IMR-90 (cell line): ENCODE measurements around the gene NUBP1. TPM values are rescaled to one million over a fixed set of nuclear protein-coding genes. Genes with fewer than 3 reads are reported as not detected.
"Not testable (repeated sequence)": the region's sequence is repeated elsewhere in the genome, so short reads cannot be mapped to it uniquely, and the experiment has no call there.

ENCODE experiments used
- ATAC-seq: fragments of 200-7000 bp; cut with Tn5 transposase; 2 replicates; pipeline ENCODE4 v1.9.1; 2020; ENCODE audit warnings: low read depth, mild to moderate bottlenecking, moderate library complexity
- BruUV-seq: library from RNA; stranded (reverse); fragments of 400-500 nt; replicated peaks from 2 replicates; lab custom pipeline; 2021; lab: Mats Ljungman, UMichigan
- CTCF ChIA-PET: fragments of 300-600 bp; formaldehyde crosslinking; extraction: SDS; loops from one replicate; lab custom pipeline; 2021; ENCODE audit warnings: antibody characterized with exemption; lab: Yijun Ruan, JAX
- POLR2A ChIA-PET: fragments of 300-600 bp; sonication (Branson Sonifier 250); formaldehyde crosslinking; loops from one replicate; lab custom pipeline; 2022; ENCODE audit warnings: antibody characterized with exemption; ENCODE audit not compliant: unreplicated experiment; lab: Charles Lee
- DNase-seq: peaks from one replicate; pipeline ENCODE4 v3.0.0; 2013
- H2AFZ ChIP-seq: replicated peaks from 2 replicates; pipeline ENCODE3; 2013; ENCODE audit warnings: low read length, mild to moderate bottlenecking; ENCODE audit not compliant: poor library complexity
- H2AK5ac ChIP-seq: 2 replicates; pipeline ENCODE4 v1.6.1; 2013; ENCODE audit warnings: low read depth, low read length, inconsistent platforms
- H2AK9ac ChIP-seq: replicated peaks from 2 replicates; pipeline ENCODE3; 2013; ENCODE audit warnings: mild to moderate bottlenecking, low read depth, low read length, moderate library complexity; ENCODE audit not compliant: poor library complexity
- H2BK120ac ChIP-seq: 2 replicates; pipeline ENCODE4 v1.6.1; 2013; ENCODE audit warnings: low read depth, low read length, inconsistent platforms
- H2BK15ac ChIP-seq: 3 replicates; pipeline ENCODE4 v1.6.1; 2013; ENCODE audit warnings: low read depth, low read length, inconsistent platforms
- H2BK20ac ChIP-seq: 2 replicates; pipeline ENCODE4 v1.6.1; 2013; ENCODE audit warnings: low read depth, mild to moderate bottlenecking, inconsistent platforms, low read length, moderate library complexity
- H2BK5ac ChIP-seq: 2 replicates; pipeline ENCODE4 v1.6.1; 2013; ENCODE audit warnings: mild to moderate bottlenecking, low read depth, low read length, inconsistent platforms; ENCODE audit not compliant: poor library complexity, severe bottlenecking
- H3K14ac ChIP-seq: replicated peaks from 2 replicates; pipeline ENCODE4 v1.6.1; 2013; ENCODE audit warnings: low read depth, low read length, inconsistent platforms
- H3K18ac ChIP-seq: 2 replicates; pipeline ENCODE4 v1.6.1; 2013; ENCODE audit warnings: low read depth, low read length, control low read depth
- H3K23ac ChIP-seq: 2 replicates; pipeline ENCODE4 v1.6.1; 2013; ENCODE audit warnings: low read depth, low read length, inconsistent platforms
- H3K27ac ChIP-seq: 2 replicates; pipeline ENCODE4 v1.5.1; 2013; ENCODE audit warnings: mild to moderate bottlenecking, control low read depth, low read length; ENCODE audit not compliant: insufficient read depth
- H3K27me3 ChIP-seq: 2 replicates; pipeline ENCODE4 v1.6.1; 2013; ENCODE audit warnings: low read length; ENCODE audit not compliant: control insufficient read depth, insufficient read depth
- H3K36me3 ChIP-seq: 2 replicates; pipeline ENCODE4 v1.6.1; 2013; ENCODE audit warnings: low read length, mixed read lengths; ENCODE audit not compliant: control insufficient read depth, insufficient read depth
- H3K4ac ChIP-seq: 2 replicates; pipeline ENCODE4 v1.6.1; 2013; ENCODE audit warnings: low read depth, low read length, inconsistent platforms
- H3K4me1 ChIP-seq: 2 replicates; pipeline ENCODE4 v1.6.1; 2013; ENCODE audit warnings: low read length, mixed read lengths; ENCODE audit not compliant: control insufficient read depth, insufficient read depth
- H3K4me2 ChIP-seq: 2 replicates; pipeline ENCODE4 v1.6.1; 2013; ENCODE audit warnings: low read depth, mild to moderate bottlenecking, control low read depth, low read length, moderate library complexity
- H3K4me3 ChIP-seq: 2 replicates; pipeline ENCODE4 v1.5.1; 2013; ENCODE audit warnings: low read depth, mild to moderate bottlenecking, control low read depth, low read length, moderate library complexity; ENCODE audit not compliant: insufficient read depth
- H3K56ac ChIP-seq: 2 replicates; pipeline ENCODE4 v1.6.1; 2013; ENCODE audit warnings: low read length, inconsistent platforms; ENCODE audit not compliant: insufficient read depth; ENCODE audit errors: extremely low read depth
- H3K79me1 ChIP-seq, 2 experiments: 2 replicates each; pipeline ENCODE4 v1.6.1; 2013; ENCODE audit warnings: low read length in 2 of 2, inconsistent platforms in 1 of 2, low read depth in 1 of 2
- H3K9ac ChIP-seq: 2 replicates; pipeline ENCODE4 v1.6.1; 2013; ENCODE audit warnings: low read depth, low read length, control low read depth
- H3K9me1 ChIP-seq: 2 replicates; pipeline ENCODE4 v1.6.1; 2013; ENCODE audit warnings: low read length, inconsistent platforms; ENCODE audit not compliant: insufficient read depth
- H3K9me3 ChIP-seq: 2 replicates; pipeline ENCODE4 v1.6.1; 2013; ENCODE audit warnings: low read length; ENCODE audit not compliant: control insufficient read depth, insufficient read depth
- H4K20me1 ChIP-seq: 2 replicates; pipeline ENCODE4 v1.6.1; 2013; ENCODE audit warnings: low read length, inconsistent platforms; ENCODE audit not compliant: insufficient read depth
- H4K5ac ChIP-seq: 2 replicates; pipeline ENCODE4 v1.6.1; 2013; ENCODE audit warnings: mild to moderate bottlenecking, low read depth, low read length, control low read depth
- H4K8ac ChIP-seq, 2 experiments: 2 replicates each; pipeline ENCODE4 v1.6.1; 2013; ENCODE audit warnings: low read depth in 2 of 2, low read length in 2 of 2, control low read depth in 1 of 2, inconsistent platforms in 1 of 2
- H4K91ac ChIP-seq: 2 replicates; pipeline ENCODE4 v1.6.1; 2013; ENCODE audit warnings: low read depth, low read length, inconsistent platforms; ENCODE audit not compliant: insufficient read depth
- BHLHE40 ChIP-seq: fragments of 150-350 bp; IDR thresholded peaks from 2 replicates; pipeline ENCODE4 v1.6.1; 2016; ENCODE audit warnings: mild to moderate bottlenecking, low read depth, low read length
- CHD1 ChIP-seq: IDR thresholded peaks from 2 replicates; pipeline ENCODE4 v1.6.1; 2012; ENCODE audit warnings: low read depth, low read length, improper control_type of control experiment
- CTCF ChIP-seq: conservative IDR thresholded peaks from 2 replicates; pipeline ENCODE4 v1.5.1; 2012; ENCODE audit warnings: mild to moderate bottlenecking, low read depth, low read length, improper control_type of control experiment
- MAZ ChIP-seq: IDR thresholded peaks from 2 replicates; pipeline ENCODE4 v1.6.1; 2012; ENCODE audit warnings: low read depth, mild to moderate bottlenecking, low read length, improper control_type of control experiment, moderate library complexity, borderline replicate concordance
- MXI1 ChIP-seq: IDR thresholded peaks from 2 replicates; pipeline ENCODE4 v1.6.1; 2012; ENCODE audit warnings: low read depth, mild to moderate bottlenecking, low read length, moderate library complexity, borderline replicate concordance
- RCOR1 ChIP-seq: IDR thresholded peaks from 2 replicates; pipeline ENCODE4 v1.6.1; 2012; ENCODE audit warnings: mild to moderate bottlenecking, low read length, improper control_type of control experiment; ENCODE audit not compliant: insufficient replicate concordance
- USF2 ChIP-seq: fragments of 150-350 bp; IDR thresholded peaks from 2 replicates; pipeline ENCODE4 v1.6.1; 2017; ENCODE audit warnings: mild to moderate bottlenecking, antibody characterized with exemption, low read length, low read depth
- WGBS, 2 experiments: methylation state at CpG; one replicate each; pipeline versions ENCODE4 v1.1.5 to v1.1.7; 2013; ENCODE audit warnings: missing lambda C conversion rate in 2 of 2; ENCODE audit not compliant: insufficient read length in 1 of 2; ENCODE audit errors: extremely low coverage in 2 of 2; 5-methylcytosine and 5-hydroxymethylcytosine counted together
- dilution Hi-C: fragments of 300-500 bp; cut with HindIII; formaldehyde crosslinking; loops from one replicate; pipeline ENCODE4 v1.14.3; 2018; ENCODE audit warnings: low sequenced_read_pairs; ENCODE audit not compliant: unreplicated experiment
- in situ Hi-C: fragments of 300-500 bp; cut with MboI; formaldehyde crosslinking; loops from 3 replicates; pipeline ENCODE4 v1.14.3; 2019; ENCODE audit warnings: low sequenced_read_pairs, inconsistent platforms, mixed read lengths
- intact Hi-C: fragments of 100-400 bp; cut with micrococcal nuclease; formaldehyde crosslinking; loops from 2 replicates; pipeline ENCODE4 v1.10.0; 2022
- polyA plus RNA-seq, 3 experiments: library from polyadenylated mRNA; depleted of rRNA; stranded (reverse); fragments of >200 nt; gene quantifications; 2 replicates each; pipeline ENCODE4 v1.2.3, GENCODE V29; 2012; ENCODE audit warnings: low replicate concordance in 1 of 3
- total RNA-seq: library from RNA; depleted of rRNA; stranded (reverse); fragments of >200 nt; gene quantifications from 2 replicates; pipeline ENCODE4 v1.2.3, GENCODE V29; 2012

The NUBP1 gene
- total and polyA plus RNA-seq, 2 of the 4 experiments (the other 2 are of a cell fraction), result 28.0 to 31.5 TPM

- H3K9me1 ChIP-seq, result peaks cover 6% of the 10 kb centered on the region; the same call in 1 of the 2 replicates
- ChIA-PET POLR2A (no interaction called here), CTCF (no interaction called here)
- peaks cover 5% of the 10 kb centered on the region for H3K27me3 ChIP-seq
- no peaks in the 10 kb centered on the region for H3K9me3 ChIP-seq
- dilution Hi-C loops, result no loop called here
- no peak overlapping the region for H2AFZ ChIP-seq
- no peak overlapping the region for H3K4me3 ChIP-seq
- no peak overlapping the region for H3K9ac ChIP-seq
- no peak overlapping the region for H4K8ac ChIP-seq
- no peak overlapping the region for H3K4ac ChIP-seq
- H4K20me1 ChIP-seq, result no peaks in the 10 kb centered on the region
- no TSS peak for BruUV-seq
- H3K27ac ChIP-seq, result no peak overlapping the region
- no peak overlapping the region for H3K23ac ChIP-seq
- in situ Hi-C loops, result no loop called here
- H4K91ac ChIP-seq, result no peak overlapping the region
- DNase-seq, result no peak
- no peak overlapping the region for H2BK5ac ChIP-seq
- H2BK20ac ChIP-seq, result no peak overlapping the region
- no peaks in the 10 kb centered on the region for H3K36me3 ChIP-seq
- no peak overlapping the region for H3K56ac ChIP-seq
- no peak overlapping the region for H3K4me2 ChIP-seq
- H2AK9ac ChIP-seq, result no peak overlapping the region
- intact Hi-C loops, result no loop called here
- no peak overlapping the region for H2AK5ac ChIP-seq
- no peak overlapping the region for H3K18ac ChIP-seq
- H3K14ac ChIP-seq, result no peak overlapping the region
- no peaks in the 10 kb centered on the region for H3K4me1 ChIP-seq
- no peak for ATAC-seq
- no CpG with 5 or more reads among the region's 4 CpGs for WGBS, 2 experiments
- H3K79me1 ChIP-seq, result no peaks in the 10 kb centered on the region
- no peak for TF ChIP-seq MAZ
- no peak for TF ChIP-seq CTCF
- TF ChIP-seq BHLHE40, result no peak
- no peak for TF ChIP-seq MXI1
- TF ChIP-seq USF2, result no peak
- no peak for TF ChIP-seq RCOR1
- no peak for TF ChIP-seq CHD1
- H2BK120ac ChIP-seq, result no peak overlapping the region
- H4K5ac ChIP-seq, result no peak overlapping the region
- no peak overlapping the region for H2BK15ac ChIP-seq
Observed at GRCh38 chr16:10776280-10776679, 32.6 kb downstream of the NUBP1 start.

GRCh38 chr16:10776923-10777322 lies 33.3 kb downstream of the NUBP1 start:
- H3K14ac ChIP-seq, H3K4ac ChIP-seq, H2AK9ac ChIP-seq, H3K9me1 ChIP-seq, H3K23ac ChIP-seq, intact Hi-C loops, BruUV-seq, H3K4me2 ChIP-seq, H2AK5ac ChIP-seq, H3K79me1 ChIP-seq, H3K36me3 ChIP-seq, H4K91ac ChIP-seq, H4K5ac ChIP-seq, H2BK120ac ChIP-seq, ATAC-seq, H2BK20ac ChIP-seq, H3K18ac ChIP-seq, H3K56ac ChIP-seq, in situ Hi-C loops, CTCF ChIA-PET, H2BK15ac ChIP-seq, H3K9me3 ChIP-seq, DNase-seq, POLR2A ChIA-PET, H3K9ac ChIP-seq, H4K8ac ChIP-seq, dilution Hi-C loops, H4K20me1 ChIP-seq, H3K27ac ChIP-seq, H2AFZ ChIP-seq, H2BK5ac ChIP-seq, H3K4me3 ChIP-seq, H3K4me1 ChIP-seq, H3K27me3 ChIP-seq: not testable (repeated sequence)
- WGBS, 2 experiments, result no CpG with 5 or more reads among the region's 6 CpGs
